ENCODE results near the gene DYNC1I1.

Gene DYNC1I1

DNA sequence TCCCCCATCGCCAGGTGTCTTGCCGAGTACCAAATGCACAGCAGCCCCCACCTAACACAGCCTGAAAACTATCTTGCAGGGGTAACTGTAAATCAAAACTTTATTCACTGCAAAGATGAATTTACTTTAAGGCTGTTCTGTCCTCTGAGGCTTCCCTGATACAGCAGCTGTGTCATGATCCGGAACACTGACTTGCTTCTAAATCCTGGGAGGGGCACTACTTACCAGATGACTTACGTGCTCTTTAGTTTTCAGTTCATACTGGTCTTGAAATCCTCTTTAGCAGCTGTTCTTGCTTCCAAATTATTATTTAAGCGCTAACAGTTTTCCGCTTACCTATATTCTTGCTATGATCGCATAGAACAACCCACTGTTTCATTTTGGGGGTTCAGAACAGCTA is 4.9 kb downstream of the DYNC1I1 start:
- H3K4me3 ChIP-seq (ENCODE audit: low read depth, low read length) = no peak overlapping the region
- H3K27me3 ChIP-seq (replicated peaks) = no peaks in the 10 kb centered on the region
- no peak overlapping the region for H3K27ac ChIP-seq
- in situ Hi-C loops (cut with HindIII; ENCODE audit: low pct_ligation_motif_present, low sequenced_read_pairs) = no loop called here
- H3K36me3 ChIP-seq (replicated peaks) = no peaks in the 10 kb centered on the region
- TF ChIP-seq, protein P1, sequence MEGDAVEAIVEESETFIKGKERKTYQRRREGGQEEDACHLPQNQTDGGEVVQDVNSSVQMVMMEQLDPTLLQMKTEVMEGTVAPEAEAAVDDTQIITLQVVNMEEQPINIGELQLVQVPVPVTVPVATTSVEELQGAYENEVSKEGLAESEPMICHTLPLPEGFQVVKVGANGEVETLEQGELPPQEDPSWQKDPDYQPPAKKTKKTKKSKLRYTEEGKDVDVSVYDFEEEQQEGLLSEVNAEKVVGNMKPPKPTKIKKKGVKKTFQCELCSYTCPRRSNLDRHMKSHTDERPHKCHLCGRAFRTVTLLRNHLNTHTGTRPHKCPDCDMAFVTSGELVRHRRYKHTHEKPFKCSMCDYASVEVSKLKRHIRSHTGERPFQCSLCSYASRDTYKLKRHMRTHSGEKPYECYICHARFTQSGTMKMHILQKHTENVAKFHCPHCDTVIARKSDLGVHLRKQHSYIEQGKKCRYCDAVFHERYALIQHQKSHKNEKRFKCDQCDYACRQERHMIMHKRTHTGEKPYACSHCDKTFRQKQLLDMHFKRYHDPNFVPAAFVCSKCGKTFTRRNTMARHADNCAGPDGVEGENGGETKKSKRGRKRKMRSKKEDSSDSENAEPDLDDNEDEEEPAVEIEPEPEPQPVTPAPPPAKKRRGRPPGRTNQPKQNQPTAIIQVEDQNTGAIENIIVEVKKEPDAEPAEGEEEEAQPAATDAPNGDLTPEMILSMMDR (IDR thresholded peaks at IDR 0.05; ENCODE audit: low read depth, low read length, missing control alignments) = no peak
- no peak for DNase-seq

DNA sequence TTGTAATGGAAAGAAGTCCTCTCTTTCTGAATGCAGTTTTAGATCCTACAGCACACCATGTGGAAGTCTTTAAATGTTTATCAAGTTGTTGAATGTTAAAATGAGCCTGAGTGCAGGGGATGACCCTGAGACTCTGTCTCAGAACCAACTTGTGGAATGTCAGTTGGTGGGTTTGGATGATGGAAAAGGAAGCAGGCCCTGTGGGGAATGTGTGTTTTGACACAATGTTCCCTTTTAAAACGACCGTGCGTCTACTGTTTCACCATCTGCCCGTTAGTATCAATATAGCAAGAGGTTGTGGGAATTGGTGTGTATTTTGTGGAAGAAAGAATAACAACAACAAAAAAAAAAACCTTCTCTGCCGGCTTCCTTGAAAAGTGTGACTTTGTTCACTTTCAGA is 8.3 kb downstream of the DYNC1I1 start:
- in situ Hi-C loops (cut with HindIII; ENCODE audit: low pct_ligation_motif_present, low sequenced_read_pairs) = no loop called here
- Histone ChIP-seq H3K36me3 (replicated peaks) (no peaks in the 10 kb centered on the region), H3K27ac (no peak overlapping the region)

DNA sequence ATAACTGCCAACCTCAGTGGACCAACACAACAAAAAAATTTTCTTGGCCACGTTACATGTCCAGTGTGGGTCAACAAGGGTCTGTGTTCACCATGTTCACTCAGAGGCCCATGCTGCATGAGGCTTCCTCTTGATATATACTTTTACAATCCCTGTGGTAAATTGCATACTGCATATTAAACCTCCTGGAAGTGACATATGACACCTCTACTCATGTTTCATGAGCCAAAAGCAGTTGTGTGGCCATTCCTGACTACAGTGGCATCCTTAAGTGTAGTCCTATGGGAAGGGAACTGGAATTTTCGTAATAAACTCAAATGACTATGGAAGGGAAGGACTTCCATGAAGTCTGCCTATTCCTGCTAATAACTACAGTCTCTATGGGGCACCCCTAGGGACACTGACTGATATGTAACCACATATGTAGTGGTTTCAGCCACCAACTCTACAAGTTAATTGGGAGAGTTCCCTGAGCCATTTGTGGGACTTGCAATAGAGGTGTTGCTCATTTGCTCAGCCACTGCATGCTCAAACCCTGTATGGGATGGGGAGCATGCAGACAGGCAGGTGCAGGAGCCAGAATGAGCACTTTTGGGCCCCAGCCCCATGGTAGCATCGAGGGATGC is 9.7 kb downstream of the DYNC1I1 start:
- H3K27me3 ChIP-seq (replicated peaks) = no peaks in the 10 kb centered on the region
- H3K36me3 ChIP-seq (replicated peaks) = no peaks in the 10 kb centered on the region
- H3K27ac ChIP-seq = no peak overlapping the region
- TF ChIP-seq, protein P1 (IDR thresholded peaks at IDR 0.05; ENCODE audit: low read depth, low read length, missing control alignments) = no peak
- H3K4me3 ChIP-seq (ENCODE audit: low read depth, low read length) = no peak overlapping the region
- no peak for DNase-seq
- in situ Hi-C loops (cut with HindIII; ENCODE audit: low pct_ligation_motif_present, low sequenced_read_pairs) = no loop called here

More for the DNA sequence above, 8.3 kb downstream of the DYNC1I1 start:
- DNase-seq = no peak
- H3K27me3 ChIP-seq (replicated peaks) = no peaks in the 10 kb centered on the region
- H3K4me3 ChIP-seq (ENCODE audit: low read depth, low read length) = no peak overlapping the region
- TF ChIP-seq, protein P1 (IDR thresholded peaks at IDR 0.05; ENCODE audit: low read depth, low read length, missing control alignments) = no peak

DNA sequence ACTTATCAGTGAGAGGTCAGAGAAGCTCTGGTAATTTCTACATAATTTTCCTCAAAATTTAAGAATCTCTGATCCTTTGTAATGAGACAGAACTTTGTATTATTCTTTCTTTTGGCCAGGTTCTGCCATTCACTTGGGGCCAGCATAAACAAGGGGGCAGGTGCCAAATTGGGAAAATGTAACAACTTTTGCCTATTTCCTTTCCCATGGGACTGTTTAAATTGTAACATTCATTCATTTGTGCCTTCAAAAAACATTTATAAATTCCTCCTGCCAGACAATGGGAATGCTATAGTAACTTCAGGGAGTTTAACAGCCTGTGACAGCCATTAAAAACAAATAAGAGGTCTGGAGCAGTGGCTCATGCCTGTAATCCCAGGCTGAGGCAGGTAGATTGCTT is 12.4 kb downstream of the DYNC1I1 start:
- DNase-seq = no peak
- no peaks in the 10 kb centered on the region for H3K27me3 ChIP-seq (replicated peaks)
- H3K36me3 ChIP-seq (replicated peaks) = no peaks in the 10 kb centered on the region
- no peak overlapping the region for H3K4me3 ChIP-seq (ENCODE audit: low read depth, low read length)
- TF ChIP-seq, protein P1 (IDR thresholded peaks at IDR 0.05; ENCODE audit: low read depth, low read length, missing control alignments) = no peak
- in situ Hi-C loops (cut with HindIII; ENCODE audit: low pct_ligation_motif_present, low sequenced_read_pairs) = no loop called here
- no peak overlapping the region for H3K27ac ChIP-seq

DNA sequence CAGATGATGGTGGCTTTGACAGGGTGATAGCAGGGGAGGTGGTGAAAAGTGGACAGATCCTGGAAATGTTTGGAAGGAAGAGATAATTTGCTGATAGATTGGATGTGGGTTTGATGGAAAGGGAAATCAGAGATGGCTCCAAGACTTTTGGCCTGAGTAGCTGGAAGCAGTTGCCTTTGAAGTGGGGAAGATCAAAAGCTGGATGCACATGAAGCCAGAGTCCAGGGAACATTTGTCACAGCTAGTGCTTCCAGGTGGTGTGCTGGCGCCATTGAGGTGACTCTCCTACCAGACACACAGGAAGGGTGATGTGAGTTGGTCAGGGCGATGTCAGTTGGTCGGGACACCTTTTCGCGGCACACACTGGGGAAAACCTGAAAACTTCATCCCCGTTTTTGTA is 15.9 kb downstream of the DYNC1I1 start:
- Histone ChIP-seq H3K36me3 (replicated peaks) (no peaks in the 10 kb centered on the region), H3K4me3 (ENCODE audit: low read depth, low read length) (no peak overlapping the region), H3K27me3 (replicated peaks) (no peaks in the 10 kb centered on the region), H3K27ac (no peak overlapping the region)
- DNase-seq = no peak
- in situ Hi-C loops (cut with HindIII; ENCODE audit: low pct_ligation_motif_present, low sequenced_read_pairs) = no loop called here
- TF ChIP-seq, protein P1 (IDR thresholded peaks at IDR 0.05; ENCODE audit: low read depth, low read length, missing control alignments) = no peak

DNA sequence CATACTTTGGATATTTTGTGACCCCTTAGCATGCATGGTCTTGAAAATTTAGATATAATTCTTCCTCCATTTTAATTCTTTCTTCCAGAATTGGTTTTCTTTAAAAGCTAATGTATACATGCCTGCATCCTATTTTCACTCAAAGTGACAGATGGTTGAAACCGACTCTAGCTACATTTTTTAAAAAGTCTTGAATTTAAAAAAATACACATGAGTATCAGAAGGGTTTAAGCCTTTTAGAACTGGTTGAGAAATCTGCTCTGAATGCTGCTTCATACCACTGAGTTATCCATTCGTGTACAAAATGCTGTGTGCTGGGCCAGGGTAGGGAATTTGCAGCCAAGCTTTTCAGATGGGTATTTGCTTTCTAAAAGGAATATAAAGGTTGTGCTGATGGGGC is 16.5 kb downstream of the DYNC1I1 start:
- TF ChIP-seq, protein P1 (IDR thresholded peaks at IDR 0.05; ENCODE audit: low read depth, low read length, missing control alignments) = no peak
- Histone ChIP-seq H3K36me3 (replicated peaks) (no peaks in the 10 kb centered on the region), H3K4me3 (ENCODE audit: low read depth, low read length) (no peak overlapping the region), H3K27me3 (replicated peaks) (no peaks in the 10 kb centered on the region), H3K27ac (no peak overlapping the region)
- DNase-seq = no peak
- in situ Hi-C loops (cut with HindIII; ENCODE audit: low pct_ligation_motif_present, low sequenced_read_pairs) = no loop called here
